Fibroblast of lung (primary cell): ENCODE results near the gene DGKQ. TPM values are rescaled to one million over a fixed set of nuclear protein-coding genes. Genes with fewer than 3 reads are reported as not detected.

Source experiments
- DNase-seq, 2 donors: peaks; one replicate each; pipeline versions ENCODE4 v3.0.0 to v3.0.0-alpha.2; 2010; ENCODE audit warnings: low read depth in 2 of 2
- H2AFZ ChIP-seq: 2 replicates; pipeline ENCODE4 v1.5.1; 2012; ENCODE audit warnings: low read length, control low read depth, inconsistent platforms
- H3K27ac ChIP-seq: 2 replicates; pipeline ENCODE4 v1.5.1; 2011; ENCODE audit warnings: low read length, control low read depth; ENCODE audit not compliant: insufficient read depth
- H3K27me3 ChIP-seq: 2 replicates; pipeline ENCODE4 v1.5.1; 2011; ENCODE audit warnings: mild to moderate bottlenecking, low read length; ENCODE audit not compliant: control insufficient read depth, insufficient read depth
- H3K36me3 ChIP-seq: 2 replicates; pipeline ENCODE4 v1.5.1; 2011; ENCODE audit warnings: low read length; ENCODE audit not compliant: control insufficient read depth, insufficient read depth
- H3K4me1 ChIP-seq: 2 replicates; pipeline ENCODE4 v1.5.1; 2011; ENCODE audit warnings: low read length; ENCODE audit not compliant: control insufficient read depth, insufficient read depth; ENCODE audit errors: extremely low read depth
- H3K4me2 ChIP-seq: 2 replicates; pipeline ENCODE4 v1.5.1; 2011; ENCODE audit warnings: low read length, control low read depth; ENCODE audit not compliant: insufficient read depth; ENCODE audit errors: extremely low read depth
- H3K4me3 ChIP-seq, 4 experiments: fragments of 200-600 bp in 1 of 4; sonication (generic) in 1 of 4; replicated peaks in 1 of 4; 2 replicates each; pipeline ENCODE4 v1.5.1; 2011 to 2016; ENCODE audit warnings: low read length in 4 of 4, low read depth in 3 of 4, mild to moderate bottlenecking in 3 of 4, control low read depth in 2 of 4, inconsistent platforms in 1 of 4, mixed read lengths in 1 of 4; ENCODE audit not compliant: insufficient read depth in 1 of 4; ENCODE audit errors: control extremely low read depth in 1 of 4
- H3K79me2 ChIP-seq: 2 replicates; pipeline ENCODE4 v1.5.1; 2012; ENCODE audit warnings: mild to moderate bottlenecking, low read length, inconsistent platforms; ENCODE audit not compliant: control insufficient read depth, insufficient read depth
- H3K9ac ChIP-seq: 2 replicates; pipeline ENCODE4 v1.5.1; 2011; ENCODE audit warnings: mild to moderate bottlenecking, low read length, control low read depth; ENCODE audit not compliant: insufficient read depth
- H3K9me3 ChIP-seq: 2 replicates; pipeline ENCODE4 v1.5.1; 2012; ENCODE audit warnings: low read depth, low read length; ENCODE audit not compliant: control insufficient read depth, insufficient read depth
- H4K20me1 ChIP-seq: 2 replicates; pipeline ENCODE4 v1.5.1; 2011; ENCODE audit warnings: low read length; ENCODE audit not compliant: control insufficient read depth, insufficient read depth; ENCODE audit errors: extremely low read depth
- CTCF ChIP-seq, 2 donors: IDR thresholded peaks in 1 of 2; conservative IDR thresholded peaks in 1 of 2; 1 replicate in 1 of 2; 2 replicates in 1 of 2; pipeline ENCODE4 v1.5.1; 2011 to 2012; ENCODE audit warnings: low read length in 2 of 2, control low read depth in 1 of 2, inconsistent platforms in 1 of 2, low read depth in 1 of 2, mild to moderate bottlenecking in 1 of 2
- EZH2 ChIP-seq: IDR thresholded peaks from 2 replicates; pipeline ENCODE4 v1.5.1; 2012; ENCODE audit warnings: low read length, control low read depth, mild to moderate bottlenecking; ENCODE audit errors: missing control alignments
- polyA plus RNA-seq, 2 donors: library from polyadenylated mRNA; depleted of rRNA in 1 of 2; stranded (reverse) in 1 of 2; unstranded in 1 of 2; fragments of >200 nt; gene quantifications; 2 replicates each; pipeline ENCODE4 v1.2.1, GENCODE V29; 2011 to 2012; ENCODE audit warnings: missing spikeins in 1 of 2
- total RNA-seq: library from RNA; depleted of rRNA; stranded (reverse); fragments of >200 nt; gene quantifications from 2 replicates; pipeline ENCODE4 v1.2.1, GENCODE V29; 2014

The DGKQ gene
- total and polyA plus RNA-seq, 2 donors (not counting 1 experiment from before 2014, with no cell fraction given): 2.1 to 13.2 TPM

GRCh38 chr4:957581-958313 is 15.6 kb downstream of the DGKQ start:
- TF ChIP-seq EZH2: no peak
- no peak for TF ChIP-seq CTCF (conservative IDR thresholded peaks at IDR 0.05 in 1 of 2, IDR thresholded peaks at IDR 0.05 in 1 of 2; ENCODE audit: low read depth in 1 of 2, low read length in 2 of 2)
- DNase-seq: no peak
- no peak overlapping the region for H2AFZ ChIP-seq
- no peak overlapping the region for H3K9ac ChIP-seq
- H3K4me2 ChIP-seq: no peak overlapping the region
- H3K27ac ChIP-seq: no peak overlapping the region
- H3K27me3 ChIP-seq: no peaks in the 10 kb centered on the region
- no peaks in the 10 kb centered on the region for H4K20me1 ChIP-seq
- H3K9me3 ChIP-seq: no peaks in the 10 kb centered on the region
- no peaks in the 10 kb centered on the region for H3K4me1 ChIP-seq
- no peak overlapping the region for H3K4me3 ChIP-seq
- peaks cover 12% of the 10 kb centered on the region for H3K36me3 ChIP-seq
- H3K79me2 ChIP-seq: no peaks in the 10 kb centered on the region

- Histone ChIP-seq H3K9ac (no peak overlapping the region), H3K36me3 (peaks cover 12% of the 10 kb centered on the region), H3K4me3 (no peak overlapping the region), H3K4me1 (no peaks in the 10 kb centered on the region), H3K79me2 (no peaks in the 10 kb centered on the region), H3K4me2 (no peak overlapping the region), H4K20me1 (no peaks in the 10 kb centered on the region), H3K27me3 (no peaks in the 10 kb centered on the region), H2AFZ (no peak overlapping the region), H3K27ac (no peak overlapping the region), H3K9me3 (no peaks in the 10 kb centered on the region)
- TF ChIP-seq CTCF (conservative IDR thresholded peaks at IDR 0.05 in 1 of 2, IDR thresholded peaks at IDR 0.05 in 1 of 2; ENCODE audit: low read depth in 1 of 2, low read length in 2 of 2) (no peak), EZH2 (no peak)
- no peak for DNase-seq
Measured at GRCh38 chr4:957231-957580, 16.2 kb downstream of the DGKQ start.

- Histone ChIP-seq H3K9me3 (no peaks in the 10 kb centered on the region), H3K4me1 (no peaks in the 10 kb centered on the region), H3K36me3 (peaks cover 11% of the 10 kb centered on the region), H3K79me2 (no peaks in the 10 kb centered on the region), H3K27ac (no peak overlapping the region), H4K20me1 (no peaks in the 10 kb centered on the region), H2AFZ (no peak overlapping the region), H3K4me3 (no peak overlapping the region), H3K4me2 (no peak overlapping the region), H3K9ac (no peak overlapping the region), H3K27me3 (no peaks in the 10 kb centered on the region)
- TF ChIP-seq CTCF (conservative IDR thresholded peaks at IDR 0.05 in 1 of 2, IDR thresholded peaks at IDR 0.05 in 1 of 2; ENCODE audit: low read depth in 1 of 2, low read length in 2 of 2) (no peak), EZH2 (no peak)
- DNase-seq: no peak
Measured at GRCh38 chr4:956531-957230, 16.7 kb downstream of the DGKQ start.
